ENCODE measurements around the gene MED12.

GRCh38 chrX:71105628-71106027, 12.8 kb upstream of the MED12 start:
- TF ChIP-seq EZH2 (IDR thresholded peaks at IDR 0.05) (no peak), POLR2AphosphoS5 (IDR thresholded peaks at IDR 0.05; ENCODE audit: borderline replicate concordance, low read depth, low read length) (no peak), FOXP2 (optimal IDR thresholded peaks at IDR 0.05; ENCODE audit: control extremely low read depth, extremely low read length, insufficient read depth) (no peak)
